Transverse colon (tissue), 4 donors: ENCODE measurements around the gene FKBP10. TPM values are rescaled to one million over a fixed set of nuclear protein-coding genes. Genes with fewer than 3 reads are reported as not detected.
A peak's percentile ranks its signal among the peaks of the same experiment; 100 is the strongest.

Experiments
- DNase-seq: peaks from one replicate; pipeline ENCODE4 v3.0.0-alpha.2; 2019
- H3K27ac ChIP-seq, 4 donors: fragments of 200-600 bp; sonication (generic); 2 replicates each; pipeline ENCODE4 v1.5.1; 2016 to 2018; ENCODE audit warnings: inconsistent platforms in 4 of 4
- H3K27me3 ChIP-seq: fragments of 200-600 bp; sonication (generic); 2 replicates; pipeline ENCODE4 v1.5.1; 2017; ENCODE audit warnings: inconsistent platforms
- H3K36me3 ChIP-seq, 4 donors: fragments of 200-600 bp; sonication (generic); 2 replicates each; pipeline ENCODE4 v1.5.1; 2017 to 2019; ENCODE audit warnings: inconsistent platforms in 4 of 4
- H3K4me1 ChIP-seq, 4 donors: fragments of 200-600 bp; sonication (generic); 2 replicates each; pipeline ENCODE4 v1.5.1; 2017 to 2020; ENCODE audit warnings: inconsistent platforms in 4 of 4
- H3K4me3 ChIP-seq, 4 donors: fragments of 200-600 bp; sonication (generic); 1 replicate in 1 of 4; 2 replicates in 3 of 4; pipeline versions ENCODE4 v1.5.1 to v1.6.1; 2017 to 2019; ENCODE audit warnings: inconsistent platforms in 4 of 4
- H3K9me3 ChIP-seq, 2 donors: fragments of 200-600 bp; sonication (generic); 2 replicates each; pipeline ENCODE4 v1.5.1; 2017 to 2019; ENCODE audit warnings: inconsistent platforms in 2 of 2
- CTCF ChIP-seq, 5 experiments: fragments of 200-600 bp in 3 of 5; fragments of 450-650 bp in 2 of 5; sonication (generic) in 3 of 5; IDR thresholded peaks; 1 replicate in 2 of 5; 2 replicates in 3 of 5; pipeline ENCODE4 v1.5.1; 2016 to 2017; ENCODE audit warnings: antibody characterized with exemption in 5 of 5, inconsistent platforms in 3 of 5, mild to moderate bottlenecking in 2 of 5, moderate library complexity in 1 of 5
- EP300 ChIP-seq: sonication (generic); formaldehyde crosslinking; IDR thresholded peaks from one replicate; pipeline ENCODE4 v1.6.1; 2017; ENCODE audit warnings: antibody characterized with exemption, low read depth
- POLR2A ChIP-seq: fragments of 450-650 bp; IDR thresholded peaks from one replicate; pipeline ENCODE4 v1.6.1; 2016; ENCODE audit warnings: antibody characterized with exemption, mild to moderate bottlenecking, moderate library complexity
- POLR2AphosphoS5 ChIP-seq, 3 donors: sonication (generic); formaldehyde crosslinking; IDR thresholded peaks; one replicate each; pipeline ENCODE4 v1.6.1; 2016; ENCODE audit warnings: antibody characterized with exemption in 3 of 3
- WGBS, 2 donors: methylation state at CpG; one replicate each; pipeline ENCODE4 v1.1.5; 2018; ENCODE audit warnings: low coverage in 1 of 2; 5-methylcytosine and 5-hydroxymethylcytosine counted together
- in situ Hi-C, 4 donors: fragments of 200-750 bp; cut with MboI; loops; one replicate each; pipeline versions ENCODE4 v1.15.0 to v1.15.1; 2017; ENCODE audit warnings: low sequenced_read_pairs in 3 of 4, low pct_ligation_motif_present in 1 of 4, low pct_unique_long_range_greater_than_20kb in 1 of 4
- intact Hi-C: fragments of 100-400 bp; cut with DNase I; formaldehyde crosslinking; loops from one replicate; pipeline ENCODE4 v1.15.1; 2023; ENCODE audit warnings: low total_unique reads
- total RNA-seq, 4 donors: library from RNA; depleted of rRNA; stranded (reverse); fragments of >200 nt; gene quantifications; one replicate each; pipeline ENCODE4 v1.1.0, GENCODE V29; 2016

FKBP10 gene
- total RNA-seq, 4 donors from 2014 or later: 7.1 to 61.1 (median 12.6) TPM

GRCh38 chr17:41777574-41778188, 35.1 kb upstream of the FKBP10 start:
- peak; percentile 67 for DNase-seq
- no peaks in the 10 kb centered on the region for H3K36me3 ChIP-seq
- in situ Hi-C loops: no loop called here
- H3K9me3 ChIP-seq: no peaks in the 10 kb centered on the region
- no peaks in the 10 kb centered on the region for H3K27me3 ChIP-seq
- intact Hi-C loops: no loop called here
- peak in 2 of 3 donors; percentile 37 to 54 for TF ChIP-seq POLR2AphosphoS5 (IDR thresholded peaks at IDR 0.05)
- peak in 2 of 5 experiments; percentile 28 to 29 for TF ChIP-seq CTCF (IDR thresholded peaks at IDR 0.05)
- no peak for TF ChIP-seq EP300
- no peak for TF ChIP-seq POLR2A
- 17% methylated on average over 12 of the region's 12 CpGs; no CpG with 5 or more reads in 1 of the 2 donors for WGBS, 2 donors
- peak overlapping the region; percentile 91 to 96 (median 92) for H3K27ac ChIP-seq
- H3K4me1 ChIP-seq: peaks cover 60 to 85% (median 77%) of the 10 kb centered on the region in 4 donors
- H3K4me3 ChIP-seq: peak overlapping the region in 1 of 4 donors; percentile 3

GRCh38 chr17:41779954-41780353, 32.9 kb upstream of the FKBP10 start:
- TF ChIP-seq POLR2A (no peak), POLR2AphosphoS5 (IDR thresholded peaks at IDR 0.05) (no peak), CTCF (IDR thresholded peaks at IDR 0.05) (no peak), EP300 (no peak)
- no peak overlapping the region for H3K4me3 ChIP-seq
- H3K9me3 ChIP-seq: no peaks in the 10 kb centered on the region
- H3K27me3 ChIP-seq: no peaks in the 10 kb centered on the region
- DNase-seq: no peak
- intact Hi-C loops (no loop called here), in situ Hi-C loops (no loop called here)
- WGBS, 2 donors: 89% methylated on average over 1 of the region's 1 CpG; no CpG with 5 or more reads in 1 of the 2 donors
- peaks cover 40 to 86% (median 68%) of the 10 kb centered on the region in 4 donors for H3K4me1 ChIP-seq
- peak overlapping the region; percentile 91 to 96 (median 92) for H3K27ac ChIP-seq
- no peaks in the 10 kb centered on the region for H3K36me3 ChIP-seq

- no peak overlapping the region for H3K4me3 ChIP-seq
Measured at GRCh38 chr17:41781404-41782110, 31.2 kb upstream of the FKBP10 start.

More at GRCh38 chr17:41781404-41782110, 31.2 kb upstream of the FKBP10 start:
- TF ChIP-seq CTCF (IDR thresholded peaks at IDR 0.05) (no peak), EP300 (no peak), POLR2AphosphoS5 (IDR thresholded peaks at IDR 0.05) (no peak), POLR2A (no peak)
- H3K9me3 ChIP-seq: no peaks in the 10 kb centered on the region
- peaks cover 24 to 79% (median 58%) of the 10 kb centered on the region in 4 donors for H3K4me1 ChIP-seq
- H3K27ac ChIP-seq: peak overlapping the region; percentile 34 to 95 (median 51)
- WGBS, 2 donors: 76 to 82% methylated on average over 5 to 13 of the region's 13 CpGs
- in situ Hi-C loops (no loop called here), intact Hi-C loops (no loop called here)
- peaks cover 10% of the 10 kb centered on the region for H3K27me3 ChIP-seq
- H3K36me3 ChIP-seq: no peaks in the 10 kb centered on the region
- no peak for DNase-seq
